Stromal cell of bone marrow (primary cell): ENCODE measurements around the gene HEATR5A.
"Not testable (repeated sequence)": the region's sequence is repeated elsewhere in the genome, so short reads cannot be mapped to it uniquely, and the experiment has no call there.

Source experiments
- DNase-seq: peaks from one replicate; pipeline ENCODE4 v3.0.0-alpha.2; 2012; ENCODE audit warnings: low read depth

HEATR5A gene

DNA sequence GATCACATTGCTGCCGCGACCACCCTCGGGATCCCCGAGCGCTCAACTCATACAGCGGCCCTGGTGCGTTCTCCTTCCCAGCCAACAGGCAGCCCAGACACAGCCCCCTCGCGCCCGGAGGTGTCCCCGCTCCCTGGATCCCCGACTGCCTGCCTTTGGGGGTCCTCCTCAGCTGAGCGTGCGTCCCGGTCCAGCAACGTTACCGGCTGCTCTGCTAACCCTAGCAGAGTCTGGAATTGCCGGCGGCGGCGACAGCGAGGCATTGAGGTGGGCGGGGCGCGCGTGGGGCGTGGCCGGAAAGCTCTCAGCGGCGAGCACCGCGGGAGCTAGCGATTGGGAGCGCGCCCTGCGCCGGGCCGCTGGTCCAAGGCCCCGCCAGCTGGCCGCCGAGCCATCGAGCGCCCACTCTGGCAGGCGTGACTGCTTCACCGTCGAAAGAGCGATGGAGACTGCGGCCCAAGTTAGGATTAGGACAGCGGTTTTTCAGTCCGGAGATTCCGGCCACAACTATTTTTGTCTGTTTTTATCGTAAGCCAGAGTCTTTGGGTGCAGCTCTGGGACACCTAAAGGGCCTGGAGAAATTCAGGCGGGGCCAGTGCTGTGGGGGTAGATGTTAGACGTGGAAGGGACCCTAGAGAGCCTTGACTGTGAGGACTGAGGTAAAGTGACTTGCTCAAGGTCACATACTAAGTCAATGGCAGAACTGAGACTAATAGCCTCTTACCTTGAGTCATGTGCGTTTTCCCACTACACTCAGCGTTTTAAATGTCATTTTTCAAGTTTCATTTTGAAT is at the start of gene HEATR5A:
Gene HEATR5A, minus strand, starts transcription at position 232 of the 793 bp plus-strand sequence. CDS start 17,575 bp downstream, outside the sequence.
- peak; percentile 93 for DNase-seq

DNA sequence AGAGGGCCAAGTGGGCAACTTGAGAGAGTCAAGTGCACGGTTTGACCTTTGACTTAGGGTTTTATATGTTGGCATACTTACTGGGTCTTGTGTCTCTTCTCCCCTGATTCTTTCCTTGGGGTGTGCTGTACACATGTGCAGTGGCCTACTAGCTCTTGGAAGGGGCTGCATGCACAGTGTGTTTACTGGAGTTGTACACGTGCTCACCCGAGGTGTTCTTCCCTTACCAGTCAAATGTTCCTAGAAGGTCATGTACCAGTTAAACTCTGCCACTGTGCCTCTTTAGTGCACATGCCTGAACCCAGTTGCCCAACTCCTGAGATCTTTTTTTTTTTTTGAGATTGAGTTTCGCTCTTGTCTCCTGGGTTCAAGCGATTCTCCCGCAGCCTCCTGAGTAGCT is 46.2 kb upstream of the HEATR5A start:
- DNase-seq: no peak

DNA sequence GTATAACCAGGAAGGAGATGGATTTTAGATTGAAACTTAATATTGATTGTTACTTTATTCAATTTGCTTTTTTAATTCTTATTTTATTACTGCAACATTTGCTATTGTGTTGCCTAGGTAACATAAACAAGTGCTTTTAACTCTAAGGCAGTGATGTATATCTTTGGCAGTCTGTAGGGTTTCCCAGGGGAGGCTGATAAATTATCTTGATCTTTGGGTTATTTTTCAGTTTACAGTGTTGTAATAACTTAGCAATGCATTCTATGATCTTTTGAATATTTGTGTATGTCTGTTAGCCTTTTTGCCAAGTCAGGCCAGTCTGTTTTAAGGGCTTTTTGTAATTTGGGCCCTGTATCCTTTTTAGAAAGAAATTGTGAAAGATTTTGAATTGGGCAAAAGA is 44.8 kb upstream of the HEATR5A start:
- DNase-seq: peak; percentile 45

GRCh38 chr14:31462450-31462849 is 42.1 kb upstream of the HEATR5A start:
- not testable (repeated sequence) for DNase-seq

GRCh38 chr14:31461545-31461944 is 41.2 kb upstream of the HEATR5A start:
- DNase-seq: no peak

GRCh38 chr14:31457665-31458659 is 37.6 kb upstream of the HEATR5A start:
- DNase-seq: no peak

- peak; percentile 90 for DNase-seq
Observed at GRCh38 chr14:31456841-31457664, 36.7 kb upstream of the HEATR5A start, which contains the start of gene DTD2. DTD2 (minus strand) TSS chr14:31457506; CDS start chr14:31457393, 113 bp downstream.

DNA sequence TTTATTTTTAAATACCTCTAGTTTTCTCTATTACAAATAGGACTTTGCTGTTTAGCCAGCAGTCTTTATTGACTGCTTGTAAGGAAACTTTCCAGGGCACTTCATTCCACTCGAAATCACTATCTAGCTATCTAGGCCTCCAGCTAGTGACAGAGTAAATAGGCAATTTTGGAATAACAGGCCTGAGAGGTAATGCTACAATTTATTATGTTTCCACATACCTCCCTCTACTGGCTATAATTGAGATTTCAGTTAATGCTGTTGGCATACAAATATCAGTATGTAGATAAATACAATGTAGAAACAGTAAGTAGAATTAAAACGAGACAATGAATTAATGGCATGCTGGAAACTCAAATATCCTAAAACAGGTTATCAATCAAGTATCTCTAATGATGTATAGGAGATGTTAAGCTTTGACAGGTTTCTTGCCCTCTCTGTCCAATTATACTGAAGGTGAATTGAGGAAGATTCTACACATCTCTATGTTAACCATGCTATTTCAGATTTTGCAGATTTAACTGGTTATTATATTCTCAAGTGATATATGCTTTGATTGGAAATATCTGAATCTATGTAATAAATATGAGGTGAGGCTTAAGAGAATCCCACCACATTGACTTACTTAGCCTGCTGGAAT is 29.7 kb upstream of the HEATR5A start:
- DNase-seq: no peak

- DNase-seq: no peak
Observed at GRCh38 chr14:31449136-31449535, 28.8 kb upstream of the HEATR5A start.

DNA sequence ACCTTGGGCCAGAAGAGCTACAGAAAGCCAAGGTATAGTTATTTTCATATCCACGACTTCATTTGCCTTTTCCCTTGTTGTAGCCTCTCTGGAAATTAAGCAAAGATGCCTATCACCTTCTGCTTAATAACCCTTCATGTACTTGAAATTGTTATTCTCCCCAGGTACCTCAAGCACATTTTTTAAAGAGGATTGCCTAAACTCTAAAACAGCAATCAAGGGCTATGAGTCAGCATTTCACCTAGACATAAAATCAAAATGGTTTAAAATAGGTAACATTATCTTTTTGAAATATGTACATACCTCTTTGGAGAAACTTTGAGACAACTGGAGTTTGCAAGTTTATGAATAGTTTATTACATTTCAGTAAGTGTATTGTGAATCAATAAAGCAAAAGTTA is 25.4 kb upstream of the HEATR5A start:
- DNase-seq: no peak

- no peak for DNase-seq
Observed at GRCh38 chr14:31442284-31442683, 21.9 kb upstream of the HEATR5A start.

DNA sequence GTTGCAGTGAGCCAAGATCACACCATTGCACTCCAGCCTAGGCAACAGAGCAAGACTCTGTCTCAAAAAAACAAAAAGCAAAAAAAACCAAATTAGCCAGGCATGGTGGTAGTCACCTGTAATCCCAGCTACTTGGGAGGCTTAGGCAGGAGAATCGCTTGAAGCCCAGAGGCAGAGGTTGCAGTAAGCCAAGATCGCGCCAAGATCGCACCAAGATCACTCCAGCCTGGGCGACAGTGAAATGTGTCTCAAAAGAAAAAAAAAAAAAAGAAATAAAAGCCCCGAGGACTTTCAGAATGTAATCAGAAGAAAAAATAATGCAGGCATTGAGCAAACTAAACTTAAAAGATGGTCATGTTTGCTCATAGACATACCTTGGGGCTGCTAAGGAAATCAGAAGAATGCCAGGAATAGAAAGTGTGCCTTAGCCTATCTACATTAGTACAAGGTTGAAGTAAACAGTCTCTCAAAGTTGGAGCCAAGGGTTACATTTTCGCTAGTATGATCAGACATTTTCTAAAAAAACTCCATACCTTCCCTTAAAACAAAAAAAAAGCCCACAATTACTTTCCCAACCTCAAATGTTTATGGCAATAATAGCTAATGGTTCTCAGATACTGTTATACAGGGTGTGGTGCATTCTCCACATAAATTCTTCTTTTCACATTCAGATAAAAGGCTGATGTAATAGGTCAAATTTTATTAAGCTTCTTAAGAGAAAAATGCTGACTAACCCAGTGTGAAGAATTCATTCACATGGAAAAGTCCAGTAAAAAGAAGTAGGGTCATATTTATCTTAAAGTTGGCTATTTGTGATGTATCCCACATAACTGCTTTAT is 21.1 kb upstream of the HEATR5A start:
- DNase-seq: no peak

DNA sequence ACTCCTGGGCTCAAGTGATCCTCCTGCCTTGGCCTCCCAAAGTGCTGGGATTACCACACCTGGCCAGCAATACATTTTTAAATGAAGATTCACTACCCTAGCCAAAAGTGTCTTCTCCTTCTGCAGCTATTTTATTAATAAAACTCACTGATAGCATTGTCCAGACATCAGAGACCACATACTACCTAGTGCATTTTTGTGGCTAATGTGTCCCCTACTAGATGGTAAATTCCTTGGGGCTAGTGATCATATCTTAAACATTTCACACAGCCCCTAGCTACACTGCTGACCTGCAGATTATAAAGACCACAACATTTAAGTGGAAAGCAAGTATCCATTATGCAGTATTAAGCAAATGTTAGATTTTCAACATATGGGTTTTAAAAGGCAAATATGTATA is 19.9 kb upstream of the HEATR5A start:
- DNase-seq: no peak

DNA sequence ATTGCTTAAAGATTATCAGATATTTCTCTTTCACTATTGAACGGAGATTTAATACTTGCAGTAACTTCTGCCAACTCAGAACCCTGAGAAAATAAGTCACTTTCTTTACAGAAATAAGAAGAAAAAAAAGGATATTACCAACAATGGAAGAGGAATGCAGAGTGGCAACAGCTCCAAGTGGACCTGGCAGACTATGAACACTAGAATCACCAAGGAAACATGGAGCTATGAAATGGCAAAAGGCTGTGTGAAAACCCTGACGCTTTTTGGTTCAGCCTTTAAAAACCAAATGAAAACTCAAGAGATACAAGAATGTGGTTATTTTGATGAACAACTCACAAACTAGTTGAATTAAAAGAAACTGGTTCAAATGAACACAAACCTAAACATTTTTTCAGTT is 19.2 kb upstream of the HEATR5A start:
- DNase-seq: no peak

- DNase-seq: not testable (repeated sequence)
Observed at GRCh38 chr14:31437045-31437691, 16.8 kb upstream of the HEATR5A start.

- peak; percentile 76 for DNase-seq
Observed at GRCh38 chr14:31435276-31435675, 14.9 kb upstream of the HEATR5A start.

GRCh38 chr14:31430634-31431264 is 10.4 kb upstream of the HEATR5A start:
- DNase-seq: no peak

- DNase-seq: no peak
Observed at GRCh38 chr14:31429791-31430190, 9.4 kb upstream of the HEATR5A start.

DNA sequence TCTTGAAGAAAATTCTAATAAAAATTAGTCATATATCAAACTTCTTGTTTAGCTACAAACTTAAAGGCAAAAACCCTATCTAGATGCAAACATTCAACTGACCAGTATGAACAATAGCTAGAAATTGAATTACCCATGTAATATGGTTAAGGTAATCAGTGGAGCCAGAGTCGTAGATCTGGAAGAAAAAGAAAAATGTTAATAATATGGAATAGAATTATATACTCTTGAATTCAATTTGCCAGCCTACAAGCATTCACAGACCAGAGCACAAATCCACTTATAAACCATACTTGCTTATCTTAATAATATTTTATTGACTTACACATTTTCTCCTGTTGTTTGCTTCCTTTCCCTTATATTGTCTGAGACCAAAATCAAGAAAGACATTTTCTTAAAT is 7.7 kb upstream of the HEATR5A start:
- no peak for DNase-seq
